Fibroblast of the conjunctiva (primary cell): ENCODE data around the gene FAP.

Experiments used
- DNase-seq: peaks from one replicate; pipeline ENCODE4 v3.0.0-alpha.2; 2010; ENCODE audit warnings: low read depth

Gene FAP, protein sequence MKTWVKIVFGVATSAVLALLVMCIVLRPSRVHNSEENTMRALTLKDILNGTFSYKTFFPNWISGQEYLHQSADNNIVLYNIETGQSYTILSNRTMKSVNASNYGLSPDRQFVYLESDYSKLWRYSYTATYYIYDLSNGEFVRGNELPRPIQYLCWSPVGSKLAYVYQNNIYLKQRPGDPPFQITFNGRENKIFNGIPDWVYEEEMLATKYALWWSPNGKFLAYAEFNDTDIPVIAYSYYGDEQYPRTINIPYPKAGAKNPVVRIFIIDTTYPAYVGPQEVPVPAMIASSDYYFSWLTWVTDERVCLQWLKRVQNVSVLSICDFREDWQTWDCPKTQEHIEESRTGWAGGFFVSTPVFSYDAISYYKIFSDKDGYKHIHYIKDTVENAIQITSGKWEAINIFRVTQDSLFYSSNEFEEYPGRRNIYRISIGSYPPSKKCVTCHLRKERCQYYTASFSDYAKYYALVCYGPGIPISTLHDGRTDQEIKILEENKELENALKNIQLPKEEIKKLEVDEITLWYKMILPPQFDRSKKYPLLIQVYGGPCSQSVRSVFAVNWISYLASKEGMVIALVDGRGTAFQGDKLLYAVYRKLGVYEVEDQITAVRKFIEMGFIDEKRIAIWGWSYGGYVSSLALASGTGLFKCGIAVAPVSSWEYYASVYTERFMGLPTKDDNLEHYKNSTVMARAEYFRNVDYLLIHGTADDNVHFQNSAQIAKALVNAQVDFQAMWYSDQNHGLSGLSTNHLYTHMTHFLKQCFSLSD

GRCh38 chr2:162243294-162243693, at the start of gene FAP:
Gene FAP, minus strand, starts transcription at chr2:162243445. Its CDS starts 118 bp downstream, at chr2:162243327.
- peak; percentile 92 for DNase-seq

- DNase-seq: no peak
These were observed 48.5 kb upstream of the FAP start for GRCh38 chr2:162291748-162292147.

GRCh38 chr2:162282765-162283425, 39.6 kb upstream of the FAP start:
- no peak for DNase-seq

DNA sequence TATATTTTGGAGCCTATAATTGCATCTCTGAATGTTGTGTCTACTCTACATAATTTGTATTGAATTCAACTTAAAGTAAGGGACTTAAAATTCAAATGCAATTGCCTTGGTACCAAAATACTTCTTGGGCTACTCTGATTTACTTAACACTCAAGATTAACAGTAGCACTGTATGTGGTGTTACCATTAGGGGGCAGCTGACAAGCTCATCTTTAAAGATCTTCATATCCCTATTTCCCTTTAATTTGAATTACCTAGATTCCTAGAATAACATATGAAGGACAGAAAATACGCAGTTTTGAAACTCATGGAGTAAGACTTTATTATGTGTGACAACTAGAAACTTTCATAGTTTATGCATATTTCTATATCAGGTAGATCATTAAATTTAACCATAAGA, 37.4 kb upstream of the FAP start:
- no peak for DNase-seq

DNA sequence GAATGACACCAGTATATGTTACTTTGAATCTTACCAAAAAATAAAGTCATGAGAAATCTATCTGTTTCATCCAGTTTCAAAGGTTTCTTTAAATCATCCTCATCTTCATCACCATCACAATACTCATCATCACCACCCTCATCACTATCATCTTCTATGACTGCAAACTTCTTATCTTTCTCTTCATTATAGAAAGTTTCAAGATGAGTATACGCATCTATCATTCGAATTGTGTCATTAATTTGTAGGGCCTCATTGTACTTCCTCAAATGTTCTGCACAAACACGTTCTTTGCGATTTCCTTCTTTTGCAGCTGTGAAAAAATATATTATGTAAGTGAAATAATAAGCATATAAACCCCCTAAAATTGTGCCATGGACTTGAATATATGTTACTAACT, 34.1 kb upstream of the FAP start:
- DNase-seq: no peak

- DNase-seq: no peak
These were observed 24.8 kb upstream of the FAP start for GRCh38 chr2:162267996-162268395.

DNA sequence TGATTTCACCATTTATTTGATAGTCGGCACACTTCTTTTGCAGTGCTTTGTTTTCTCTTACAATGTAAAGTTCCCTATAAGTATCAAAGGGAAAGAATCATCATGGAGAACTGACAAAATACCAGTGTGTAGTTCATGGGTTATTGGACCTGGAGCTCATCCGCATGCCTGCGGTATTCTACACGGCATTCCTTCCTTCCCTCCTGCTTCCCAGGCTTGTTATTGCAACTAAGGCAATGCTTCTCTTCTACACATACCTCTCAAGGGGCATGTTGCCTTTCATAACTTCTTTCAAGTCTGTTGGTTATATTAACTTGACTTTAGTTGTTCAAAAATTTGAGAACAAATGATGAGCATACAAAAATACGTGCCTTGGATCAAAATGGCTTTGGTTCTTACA, 24.3 kb upstream of the FAP start:
- DNase-seq: no peak

DNA sequence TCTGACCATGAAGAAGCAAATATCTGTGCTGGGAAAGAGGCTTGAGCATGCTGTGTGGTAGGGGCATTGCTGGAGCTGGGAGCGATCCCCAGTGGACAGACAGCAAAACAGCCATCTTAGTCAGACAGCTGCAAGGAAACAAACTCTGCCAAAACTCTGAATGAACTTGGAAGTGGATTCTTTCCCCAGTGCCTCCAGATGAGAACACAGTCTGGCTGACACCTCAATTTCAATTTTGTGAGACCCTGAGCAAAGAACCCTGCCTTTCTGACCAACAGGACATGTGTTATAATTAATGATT, 23.2 kb upstream of the FAP start:
- DNase-seq: no peak

DNA sequence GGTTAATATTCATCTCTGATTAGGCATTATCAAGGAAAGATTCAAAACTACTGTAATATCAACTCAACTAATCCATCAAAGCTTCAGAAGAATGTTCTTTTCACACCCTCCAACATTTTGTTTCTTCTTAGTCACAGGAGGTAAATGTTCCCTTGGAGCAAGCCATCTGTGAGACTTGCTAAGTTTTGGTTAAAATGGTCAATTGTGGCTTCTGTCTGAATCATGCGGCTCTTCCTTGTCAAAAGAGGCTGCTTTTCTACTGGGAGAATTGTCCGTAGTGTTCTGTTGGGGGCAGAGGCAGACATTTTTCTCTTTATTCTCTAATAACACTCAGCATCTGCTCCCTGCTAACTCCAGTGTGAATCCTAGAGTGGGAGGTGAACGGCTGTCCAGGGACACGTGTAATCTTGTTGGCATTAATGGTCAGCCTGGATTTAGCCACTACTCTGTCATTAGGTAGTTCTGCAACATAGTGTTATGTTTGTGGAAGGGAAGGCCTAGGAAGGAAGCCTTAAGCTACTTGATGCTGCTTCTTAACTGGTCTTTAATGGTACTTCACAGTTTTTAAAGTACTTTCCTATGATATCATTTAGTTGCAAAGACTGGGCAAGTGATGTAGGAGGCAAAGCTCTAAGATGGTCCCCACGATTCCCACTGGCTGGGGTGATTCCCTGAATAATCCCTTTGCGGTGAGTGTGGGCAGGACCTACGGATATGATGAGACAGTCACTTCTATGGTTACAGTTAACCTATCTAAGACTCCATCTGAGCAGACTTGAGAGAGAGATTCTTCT, 22.6 kb upstream of the FAP start:
- no peak for DNase-seq

GRCh38 chr2:162261032-162261945, 18.0 kb upstream of the FAP start:
- DNase-seq: no peak

- DNase-seq: no peak
These were observed 15.4 kb upstream of the FAP start for GRCh38 chr2:162258686-162259085.

GRCh38 chr2:162258169-162258568, 14.9 kb upstream of the FAP start:
- no peak for DNase-seq

GRCh38 chr2:162257425-162257824, 14.2 kb upstream of the FAP start:
- DNase-seq: no peak

DNA sequence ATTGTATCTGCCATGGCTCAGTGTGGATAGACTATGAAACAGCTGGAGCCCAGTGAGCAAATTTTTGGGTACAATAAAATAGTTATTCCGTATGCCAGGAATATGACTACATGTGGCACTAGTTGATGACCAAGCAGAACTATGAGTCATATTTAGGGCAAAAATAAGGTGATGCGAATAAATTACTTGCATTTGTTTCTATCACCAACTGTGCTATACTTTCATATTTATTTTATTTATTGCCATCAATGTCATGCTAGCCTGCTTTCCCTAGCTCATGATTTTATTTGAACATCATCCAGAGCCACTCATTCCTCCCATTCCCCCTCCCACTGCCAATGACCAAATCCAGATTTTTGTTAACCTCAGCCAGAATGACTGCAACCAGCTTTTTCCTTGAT, 13.3 kb upstream of the FAP start:
- DNase-seq: no peak

- no peak for DNase-seq
These were observed 11.1 kb upstream of the FAP start for GRCh38 chr2:162254236-162254871.

DNA sequence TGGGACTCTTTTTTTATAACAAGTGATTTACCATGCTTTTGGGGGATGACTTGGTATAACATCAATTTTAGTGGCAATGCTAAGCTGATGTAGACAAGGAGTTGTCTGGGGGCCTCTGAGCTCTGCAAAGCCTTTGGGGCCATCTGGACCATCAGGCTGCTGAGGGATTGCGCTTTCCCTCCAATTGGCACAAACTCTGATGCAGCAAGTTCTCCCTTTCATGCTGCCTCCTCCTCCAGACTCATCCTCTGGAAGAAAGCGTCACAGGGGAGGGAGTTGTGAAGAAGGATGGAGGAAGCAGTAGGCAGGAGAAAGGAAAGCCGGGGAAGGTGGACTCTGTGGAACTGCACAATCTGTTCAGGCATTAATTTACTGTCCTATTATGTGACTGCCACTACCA, 10.2 kb upstream of the FAP start:
- DNase-seq: no peak

DNA sequence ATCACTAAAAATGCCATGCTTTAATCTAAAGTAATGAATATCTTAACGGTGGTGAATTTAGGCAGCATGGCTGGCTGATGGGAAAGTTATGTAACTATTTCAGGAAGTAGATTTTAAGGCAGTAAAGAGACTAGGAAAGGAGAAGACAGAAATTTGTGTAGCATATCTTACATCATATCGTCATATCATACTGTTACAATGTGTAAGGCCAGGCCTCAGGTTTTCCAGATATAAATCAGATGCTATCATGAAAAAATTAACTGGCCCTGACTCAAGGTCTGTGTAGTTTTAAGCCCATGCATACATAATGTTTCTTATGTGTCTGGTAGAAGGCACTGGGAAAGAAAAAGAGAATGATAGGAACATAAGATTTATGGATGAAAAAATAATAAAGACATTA, 8.9 kb upstream of the FAP start:
- no peak for DNase-seq

DNA sequence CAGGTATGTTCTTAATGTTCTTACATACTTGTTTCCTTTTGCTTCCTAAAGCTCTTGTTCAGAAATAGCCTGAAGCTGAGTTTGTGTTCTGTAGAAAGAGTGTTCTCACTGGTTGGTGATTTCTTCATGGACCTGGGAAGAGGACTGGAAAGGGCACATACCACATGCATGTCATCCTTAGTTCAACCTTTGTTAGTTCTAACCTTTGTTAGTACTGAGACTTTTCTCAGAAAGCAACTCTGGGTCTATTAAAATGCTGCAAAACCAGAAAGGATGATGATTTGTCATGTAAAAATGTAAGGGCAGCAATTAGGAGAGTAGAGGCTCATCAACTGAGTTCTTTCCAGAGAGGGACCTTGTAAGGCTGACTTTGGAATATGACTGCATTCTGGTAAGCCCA, 2.5 kb upstream of the FAP start:
- DNase-seq: peak; percentile 48

- no peak for DNase-seq
These were observed 1.8 kb upstream of the FAP start for GRCh38 chr2:162245061-162245460.

- no peak for DNase-seq
These were observed 1.3 kb upstream of the FAP start for GRCh38 chr2:162244541-162245031.

GRCh38 chr2:162243715-162244114, 470 bp upstream of the FAP start:
- DNase-seq: no peak
